NT2/D1 (cell line): ENCODE measurements around the gene CDH13.

Experiments
- SUZ12 ChIP-seq: IDR thresholded peaks from 2 replicates; pipeline ENCODE4 v1.6.1; 2011; ENCODE audit not compliant: insufficient read length, insufficient read depth; ENCODE audit errors: extremely low read depth
- YY1 ChIP-seq: IDR thresholded peaks from 2 replicates; pipeline ENCODE4 v1.6.1; 2011; ENCODE audit not compliant: insufficient read length, insufficient read depth
- ZNF274 ChIP-seq: IDR thresholded peaks from 2 replicates; pipeline ENCODE4 v1.6.1; 2011; ENCODE audit warnings: mild to moderate bottlenecking, low read depth, low read length

GRCh38 chr16:83772806-83773205, 1146.0 kb downstream of the CDH13 start:
- TF ChIP-seq YY1 (no peak), ZNF274 (no peak), SUZ12 (no peak)
